Activated CD4-positive, alpha-beta T cell treated with anti-CD3 and anti-CD28 coated beads, Interleukin-2, amount 50 U/mL, for 24 hours (primary cell): ENCODE measurements around the gene TUBB2A.
"Not testable (repeated sequence)": the region's sequence is repeated elsewhere in the genome, so short reads cannot be mapped to it uniquely, and the experiment has no call there.

Experiments used
- DNase-seq, 2 donors: peaks; one replicate each; pipeline ENCODE4 v3.0.0-alpha.2; 2020; ENCODE audit warnings: low read depth in 1 of 2, low spot score in 1 of 2

TUBB2A gene

DNA sequence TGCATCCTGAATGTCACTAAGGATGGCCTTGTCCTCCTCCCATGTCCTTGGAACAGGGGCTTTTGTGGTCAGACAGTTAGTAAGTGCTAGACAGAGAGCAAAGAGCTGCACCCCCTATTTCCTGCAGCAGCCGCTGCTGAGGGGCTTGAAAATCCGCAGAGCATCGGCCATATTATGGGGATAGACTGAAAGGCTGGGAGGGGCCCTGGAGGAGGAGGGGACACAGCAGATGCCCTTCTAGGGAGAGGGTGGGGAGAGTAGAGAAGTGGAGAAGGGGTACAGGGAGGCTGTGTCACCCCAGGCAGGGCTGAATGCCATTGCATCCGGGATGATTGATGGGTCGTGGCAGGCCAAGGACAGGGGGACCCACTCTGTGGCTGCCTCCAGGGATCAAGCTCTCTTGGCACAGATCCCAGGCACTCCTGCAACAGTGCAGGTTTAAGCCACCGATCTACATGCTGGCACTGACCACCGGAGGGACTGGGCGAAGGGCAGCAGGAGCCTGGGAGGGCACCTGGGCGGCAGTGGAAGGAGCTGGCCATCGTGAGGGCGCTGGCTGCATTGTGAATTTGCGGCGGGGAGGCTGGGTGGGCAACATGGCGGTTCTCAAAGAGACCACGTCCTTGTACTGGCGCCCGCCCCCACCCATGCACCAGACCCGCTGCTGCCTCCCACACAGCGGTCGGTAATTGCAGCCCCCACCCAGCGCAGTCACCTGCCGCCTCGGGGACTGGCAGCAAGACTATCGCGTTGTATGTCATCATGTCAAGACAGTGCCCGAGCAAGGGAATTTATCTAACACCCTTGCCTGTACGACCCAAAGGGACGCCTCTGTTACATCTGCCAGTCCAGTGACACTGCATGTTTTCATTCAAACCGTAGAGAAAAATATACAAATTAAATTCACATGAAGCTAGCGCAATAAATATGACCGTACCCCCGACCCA lies 887 bp downstream of the TUBB2A start:
- not testable (repeated sequence) for DNase-seq

DNA sequence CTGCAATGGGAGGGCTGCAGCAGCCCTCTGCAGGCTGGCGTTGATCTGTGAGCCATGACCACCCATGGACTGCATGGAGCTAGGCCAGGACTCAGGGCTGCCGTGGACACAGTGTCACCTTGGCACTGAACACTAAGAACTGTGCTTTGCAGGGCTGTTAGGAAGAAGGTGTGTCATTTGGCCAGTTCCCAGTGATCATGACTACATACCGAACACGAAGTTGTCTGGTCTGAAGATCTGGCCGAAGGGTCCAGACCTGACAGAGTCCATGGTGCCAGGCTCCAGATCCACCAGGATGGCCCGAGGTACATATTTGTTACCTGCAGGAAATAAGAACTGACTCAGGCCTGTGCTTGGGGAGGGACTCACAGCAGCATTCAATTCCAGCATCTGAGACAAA lies 1.9 kb downstream of the TUBB2A start:
- DNase-seq: not testable (repeated sequence)

DNA sequence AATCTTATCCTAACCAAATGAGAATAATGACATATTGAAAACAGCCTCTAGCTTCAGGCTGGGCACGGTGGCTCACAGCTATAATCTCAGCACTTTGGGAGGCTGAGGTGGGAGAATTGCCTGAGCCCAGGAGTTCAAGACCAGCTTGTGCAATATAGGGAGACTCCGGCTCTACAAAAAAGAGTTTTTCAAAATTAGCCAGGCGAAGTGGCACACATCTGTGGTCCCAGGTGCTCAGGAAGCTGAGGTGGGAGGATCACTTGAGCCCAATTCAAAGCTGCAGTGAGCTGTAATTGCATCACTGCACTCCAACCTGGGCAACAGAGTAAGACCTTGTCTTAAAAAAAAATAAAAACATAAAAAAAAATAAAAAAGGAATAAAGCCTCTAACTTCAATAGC lies 4.7 kb downstream of the TUBB2A start:
- no peak for DNase-seq

DNA sequence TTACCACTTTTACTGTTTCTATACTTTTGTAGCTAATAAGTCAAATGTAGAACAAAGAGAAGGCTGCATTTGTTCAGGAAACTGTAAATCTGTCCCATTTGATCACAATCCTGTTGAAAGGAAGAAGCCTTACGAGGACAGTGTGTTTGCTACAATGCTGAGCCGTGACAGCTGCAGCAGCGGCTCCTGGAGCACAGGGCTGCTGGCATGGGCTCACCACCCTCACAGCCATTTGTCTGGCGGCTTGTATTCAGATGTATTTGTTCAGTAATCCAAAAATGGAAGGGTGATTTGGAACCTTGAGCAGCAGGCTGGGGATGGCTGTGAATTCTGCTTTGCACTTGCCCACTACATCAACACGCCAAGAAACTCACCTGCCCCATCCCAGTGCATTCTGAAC lies 5.7 kb downstream of the TUBB2A start:
- DNase-seq: no peak

DNA sequence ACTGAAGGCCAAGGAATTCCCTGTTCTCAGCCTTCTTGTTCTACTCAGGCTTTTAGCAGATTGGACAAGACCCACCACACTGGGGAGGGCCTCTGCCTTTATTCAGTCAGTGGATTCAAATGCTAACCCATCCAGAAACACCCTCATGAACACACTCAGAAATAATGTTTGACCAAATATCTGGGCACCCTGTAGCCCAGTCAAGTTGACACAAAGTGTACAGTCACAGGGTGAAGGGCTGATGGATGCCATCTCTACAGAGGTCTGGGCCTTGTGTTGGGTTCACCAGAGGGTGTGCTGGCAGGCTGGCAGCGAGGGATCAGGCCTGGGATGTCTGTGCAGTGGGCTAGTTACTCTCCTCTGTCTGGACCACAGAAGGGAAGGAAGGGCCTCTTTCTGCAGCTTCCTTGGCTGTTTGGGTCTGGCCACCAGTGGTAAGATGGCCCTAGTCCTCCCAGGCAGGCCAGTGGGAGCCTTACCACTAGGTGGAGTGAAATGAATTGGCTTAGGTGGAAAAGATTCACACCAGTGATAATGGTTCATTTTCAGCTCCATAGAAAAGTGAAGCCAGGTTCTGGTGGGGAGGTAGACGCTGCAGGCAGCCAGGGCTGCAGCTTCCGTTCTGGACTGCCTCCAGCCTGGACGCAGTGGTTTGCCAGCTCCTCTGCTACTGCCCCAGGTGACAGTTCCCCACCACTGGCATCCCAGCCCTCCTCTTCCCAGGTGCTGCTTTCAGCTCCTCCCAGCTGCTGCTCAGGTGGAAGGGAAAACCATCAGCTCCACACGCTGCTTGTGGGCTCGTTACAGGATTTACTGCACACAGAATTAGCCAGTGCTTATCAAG lies 9.2 kb downstream of the TUBB2A start:
- no peak for DNase-seq

DNA sequence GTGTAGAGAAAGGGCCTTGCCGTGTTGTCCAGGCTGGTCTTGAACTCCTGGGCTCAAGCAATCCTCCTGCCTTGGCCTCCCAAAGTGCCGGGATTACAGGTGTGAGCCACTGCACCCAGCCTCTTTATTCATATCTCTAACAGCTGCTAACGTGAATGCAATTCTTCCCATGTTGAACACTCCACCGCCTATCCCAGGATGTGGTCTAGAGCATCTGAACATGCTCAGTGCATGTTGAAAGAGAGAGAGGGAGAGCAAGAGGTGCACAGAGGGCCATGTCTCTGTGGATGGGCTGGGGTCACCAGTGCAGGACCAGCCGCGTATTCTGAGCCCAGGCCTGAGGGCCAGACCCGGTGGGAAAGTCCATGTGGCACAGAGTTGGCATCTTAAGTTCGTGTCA lies 12.8 kb downstream of the TUBB2A start:
- DNase-seq: no peak

DNA sequence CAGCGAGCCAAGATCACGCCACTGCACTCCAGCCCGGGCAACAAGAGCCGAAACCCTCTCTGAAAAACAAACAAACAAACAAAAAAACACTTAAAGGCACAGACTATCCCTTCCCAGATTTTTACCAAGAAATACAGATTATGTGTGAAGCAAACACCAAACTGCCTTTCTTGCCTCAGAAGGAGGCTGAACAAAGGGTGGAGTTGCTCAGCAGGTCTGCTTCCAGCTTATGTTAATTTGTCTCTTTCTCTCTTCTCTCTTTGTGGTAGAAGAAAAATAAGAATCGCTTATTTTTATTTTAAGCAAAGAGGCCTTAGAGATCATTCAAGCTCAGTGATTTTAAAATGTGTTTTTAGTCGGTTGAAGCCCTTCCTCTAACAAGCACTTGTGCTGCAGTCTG lies 14.2 kb downstream of the TUBB2A start:
- DNase-seq: no peak

DNA sequence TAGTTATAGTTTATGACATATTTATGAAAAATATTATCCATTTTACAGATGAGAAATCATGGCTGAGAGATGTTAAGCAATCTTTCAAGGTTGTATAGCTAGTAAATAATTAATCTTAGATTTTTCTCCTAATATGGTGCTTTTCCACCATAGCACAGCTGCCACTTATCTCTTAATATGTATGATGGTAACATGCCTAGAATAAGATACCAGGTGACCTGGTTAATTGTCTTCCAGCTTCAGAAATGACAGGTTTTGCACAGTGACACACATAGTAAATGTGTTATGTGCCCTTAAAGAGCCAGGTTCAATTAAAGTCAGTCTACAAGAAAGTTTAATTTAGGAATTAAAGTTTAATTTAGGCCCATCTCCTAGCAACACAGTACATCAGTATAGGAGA lies 14.8 kb downstream of the TUBB2A start:
- no peak for DNase-seq

DNA sequence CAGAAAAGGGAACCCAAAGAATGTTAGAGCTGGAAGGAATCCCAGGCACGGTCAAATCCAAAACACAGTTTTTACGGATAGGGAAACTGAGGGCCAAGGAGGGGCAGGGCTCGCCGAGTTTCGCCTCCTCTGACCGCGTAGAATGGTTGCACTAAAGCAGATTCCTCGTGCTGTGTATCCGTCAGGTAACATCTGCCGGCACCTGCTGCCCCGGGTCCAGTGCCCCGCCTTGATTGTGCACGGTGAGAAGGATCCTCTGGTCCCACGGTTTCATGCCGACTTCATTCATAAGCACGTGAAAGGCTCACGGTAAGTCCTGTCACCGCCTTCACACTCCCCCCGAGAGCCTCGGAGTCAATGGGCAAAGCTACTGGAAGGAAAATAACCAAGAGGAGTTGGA lies 17.1 kb downstream of the TUBB2A start:
- DNase-seq: no peak

DNA sequence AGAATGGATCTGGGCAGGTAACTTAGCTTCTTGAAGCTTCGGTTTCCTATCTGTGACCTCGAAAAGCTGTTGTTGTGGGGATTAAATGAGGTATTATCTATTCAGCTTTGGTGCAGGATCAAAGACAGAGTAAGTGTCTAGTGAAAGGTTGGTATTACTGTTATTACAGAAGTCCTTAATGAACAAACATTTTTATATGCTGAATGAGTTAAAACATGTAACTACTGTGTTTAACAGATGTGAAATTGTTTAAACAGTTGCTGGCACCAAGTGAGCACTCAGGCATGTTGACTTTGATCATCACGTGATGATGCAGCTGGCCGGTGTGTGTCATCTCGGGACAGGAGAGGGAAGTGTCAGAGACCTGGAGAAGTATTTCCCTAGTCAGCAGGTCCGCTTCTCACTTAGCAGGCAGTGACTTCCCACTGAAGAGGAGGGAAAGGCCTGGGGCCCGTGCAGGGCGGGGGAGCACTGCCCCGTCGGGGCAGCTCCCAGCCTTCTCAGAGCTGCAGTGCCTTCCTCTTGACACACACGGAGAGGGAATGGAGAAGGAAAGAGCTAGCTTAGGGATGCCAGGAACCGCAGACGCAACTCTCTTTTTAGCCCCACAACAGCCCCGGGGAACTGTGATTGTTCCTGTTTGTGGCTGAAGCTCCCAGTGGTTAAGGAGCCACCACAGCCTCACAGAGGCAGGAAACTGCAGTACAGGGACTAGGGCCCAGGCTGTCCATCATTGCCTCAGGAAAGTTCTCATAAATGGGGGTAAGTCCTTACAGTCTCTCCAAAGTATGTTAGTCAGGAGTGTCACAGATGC lies 18.0 kb downstream of the TUBB2A start:
- DNase-seq: no peak

DNA sequence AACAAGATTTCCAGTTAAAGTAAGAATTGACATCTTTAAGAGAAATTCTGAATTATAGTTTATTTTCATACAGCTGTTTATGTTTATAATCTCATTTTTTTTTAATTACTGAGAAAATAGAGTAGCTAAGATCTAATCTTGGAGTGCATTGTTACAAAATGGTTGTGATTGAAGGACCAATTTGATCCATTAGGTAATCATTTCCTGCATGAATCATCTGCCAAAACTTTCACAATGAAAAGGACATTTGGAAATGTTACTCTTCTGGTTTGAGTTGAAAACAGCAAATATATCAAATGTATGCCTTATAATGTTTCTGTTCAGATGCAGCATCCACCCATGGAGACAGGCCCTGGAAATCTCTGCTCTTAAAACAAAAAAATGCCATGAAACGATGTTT lies 19.0 kb downstream of the TUBB2A start:
- DNase-seq: no peak

DNA sequence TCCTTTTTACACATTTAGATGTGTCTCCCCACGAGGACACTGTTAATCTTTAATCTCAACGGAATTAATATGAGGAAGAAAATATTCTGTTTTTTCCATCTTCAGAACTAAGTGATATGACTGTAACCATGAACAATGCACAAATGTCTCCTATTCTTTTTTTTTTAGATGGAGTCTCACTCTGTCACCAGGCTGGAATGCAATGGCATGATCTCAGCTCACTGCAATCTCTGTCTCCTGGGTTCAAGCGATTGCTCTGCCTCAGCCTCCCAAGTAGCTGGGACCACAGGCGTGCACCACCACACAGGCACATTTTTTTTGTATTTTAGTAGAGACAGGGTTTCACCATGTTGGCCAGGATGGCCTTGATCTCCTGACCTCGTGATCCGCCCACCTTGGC lies 19.5 kb downstream of the TUBB2A start:
- DNase-seq: not testable (repeated sequence)

DNA sequence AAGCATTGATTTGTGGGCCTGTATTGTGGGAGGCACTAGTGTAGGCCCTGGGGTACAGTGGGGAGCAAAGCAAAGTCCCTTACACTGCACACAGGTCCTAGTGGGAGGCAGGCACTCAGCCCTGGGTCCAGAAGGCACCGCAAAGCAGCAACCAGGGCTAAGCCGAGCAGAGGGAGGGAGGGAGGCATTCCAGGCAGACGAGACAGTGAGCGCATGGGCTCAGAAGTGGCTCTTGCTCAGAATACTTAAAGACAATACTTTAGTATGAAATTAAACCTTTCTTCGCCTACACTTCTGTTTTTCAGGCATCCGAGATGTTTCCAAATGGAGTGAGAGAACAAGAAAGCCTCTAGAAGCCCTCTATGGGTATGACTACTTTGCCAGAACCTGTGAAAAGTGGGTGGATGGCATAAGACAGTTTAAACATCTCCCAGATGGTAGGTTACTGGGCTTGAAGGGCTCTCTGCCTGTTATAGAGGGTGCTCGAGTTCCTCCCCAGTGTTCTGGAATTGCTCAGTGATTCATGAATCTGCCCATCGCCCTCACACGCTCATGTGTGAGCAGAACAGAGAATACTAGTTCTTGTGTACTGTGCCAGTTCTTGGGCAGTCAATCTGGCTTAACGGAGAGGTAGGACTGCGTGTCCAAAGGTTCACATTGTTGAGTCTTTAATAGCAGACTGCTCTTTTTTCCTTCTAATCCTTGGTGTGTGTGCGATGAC lies 20.1 kb downstream of the TUBB2A start:
- no peak for DNase-seq

DNA sequence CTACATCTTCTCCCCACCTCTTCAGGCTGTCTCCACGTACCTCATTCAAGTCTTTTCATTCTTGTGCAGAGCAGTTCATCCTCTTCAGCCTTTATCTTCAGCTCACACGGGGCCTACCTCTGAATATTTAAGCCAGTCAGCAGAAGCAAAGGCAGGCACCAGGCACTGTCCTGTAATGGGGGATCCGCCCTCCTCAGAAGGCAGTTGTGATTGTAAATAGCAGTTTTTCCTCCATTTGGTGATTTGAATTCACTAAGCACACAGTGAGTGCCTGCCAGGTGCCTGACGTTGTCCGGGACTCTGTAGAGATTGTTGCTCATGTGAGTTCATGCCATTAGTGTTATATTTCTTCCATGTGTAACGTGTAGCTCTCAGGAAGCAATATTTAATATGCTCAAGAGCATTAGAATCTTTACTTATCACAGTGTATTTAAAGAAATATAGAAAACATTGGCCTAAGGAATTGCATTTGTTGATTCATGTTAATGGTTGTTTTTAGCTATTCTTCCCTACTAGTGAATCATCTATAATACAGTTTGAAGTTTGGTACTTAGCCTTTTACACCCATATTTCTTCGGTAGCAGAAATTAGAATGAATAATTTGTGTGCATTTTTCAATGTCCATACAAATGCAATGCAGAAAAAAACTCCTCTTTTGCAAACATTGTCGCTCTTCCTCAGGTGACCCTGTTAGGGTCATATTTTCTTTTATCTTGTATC lies 20.9 kb downstream of the TUBB2A start:
- no peak for DNase-seq

DNA sequence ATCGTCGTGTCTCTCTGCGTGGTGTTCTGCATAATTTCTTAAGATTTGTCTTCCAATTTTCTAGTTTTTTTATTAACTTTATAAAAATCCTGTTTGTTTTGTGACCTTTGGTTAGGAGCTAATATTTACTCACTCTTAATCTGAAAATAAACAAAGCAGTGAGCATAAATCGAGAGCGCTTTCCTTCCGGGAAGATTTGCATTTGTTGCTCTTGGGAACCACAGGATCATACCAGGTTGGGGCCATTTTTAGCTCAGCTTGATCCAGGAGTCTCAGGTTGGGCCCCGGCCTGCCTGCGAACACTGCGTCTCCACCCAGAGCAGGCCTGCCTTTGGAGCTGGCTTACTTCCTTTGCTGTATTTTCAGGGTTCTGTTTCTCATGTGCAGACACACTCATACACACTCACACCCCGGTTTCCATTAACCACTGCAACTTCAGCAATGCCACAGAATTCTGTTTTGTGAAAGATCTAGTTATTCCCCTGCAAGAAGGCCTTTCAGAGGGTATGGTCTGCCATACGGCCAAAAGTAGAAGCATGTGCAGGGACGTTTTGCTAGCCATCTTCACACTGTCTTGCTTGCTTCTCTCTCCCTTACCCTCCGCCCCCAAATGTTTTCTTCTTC lies 21.6 kb downstream of the TUBB2A start:
- no peak for DNase-seq

DNA sequence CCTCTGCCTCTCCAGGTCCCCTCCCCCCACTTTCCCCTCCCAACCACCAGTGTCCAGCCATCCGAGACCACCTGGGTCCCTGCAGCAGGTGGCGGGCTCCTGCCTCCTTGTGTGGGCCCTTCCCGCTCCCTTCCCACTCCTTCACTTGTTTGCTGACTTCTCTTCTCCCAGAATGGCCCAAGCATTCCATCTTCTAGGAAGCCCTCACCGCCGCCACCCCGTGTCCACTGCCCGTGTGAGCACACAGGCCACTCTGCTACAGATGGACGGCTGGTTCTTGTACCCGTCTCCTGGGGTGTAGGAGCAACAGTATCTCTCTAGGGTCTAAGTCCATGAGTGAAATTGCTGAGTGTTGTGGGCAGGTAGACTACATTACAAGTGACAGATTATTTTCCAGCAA lies 23.8 kb downstream of the TUBB2A start:
- DNase-seq: no peak

DNA sequence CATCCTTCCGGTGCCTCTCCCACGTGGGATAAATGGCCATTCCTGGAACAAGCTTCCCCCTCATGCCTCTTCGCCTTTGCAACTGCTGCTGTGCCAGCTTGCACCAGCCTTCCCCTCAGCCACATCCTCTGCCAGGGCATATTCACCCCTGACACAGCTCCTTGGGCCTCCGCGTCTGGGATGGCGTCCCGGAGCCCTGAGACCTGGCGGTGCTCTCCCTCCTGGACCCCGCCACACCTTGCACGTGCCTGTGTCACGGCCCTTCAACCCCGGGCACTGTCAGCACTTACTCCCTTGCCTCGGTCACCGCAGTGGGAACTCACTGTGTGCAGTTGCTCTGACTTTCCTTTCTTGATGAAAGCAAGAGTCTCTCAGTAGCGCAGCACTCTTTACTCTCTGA lies 25.6 kb downstream of the TUBB2A start:
- no peak for DNase-seq

DNA sequence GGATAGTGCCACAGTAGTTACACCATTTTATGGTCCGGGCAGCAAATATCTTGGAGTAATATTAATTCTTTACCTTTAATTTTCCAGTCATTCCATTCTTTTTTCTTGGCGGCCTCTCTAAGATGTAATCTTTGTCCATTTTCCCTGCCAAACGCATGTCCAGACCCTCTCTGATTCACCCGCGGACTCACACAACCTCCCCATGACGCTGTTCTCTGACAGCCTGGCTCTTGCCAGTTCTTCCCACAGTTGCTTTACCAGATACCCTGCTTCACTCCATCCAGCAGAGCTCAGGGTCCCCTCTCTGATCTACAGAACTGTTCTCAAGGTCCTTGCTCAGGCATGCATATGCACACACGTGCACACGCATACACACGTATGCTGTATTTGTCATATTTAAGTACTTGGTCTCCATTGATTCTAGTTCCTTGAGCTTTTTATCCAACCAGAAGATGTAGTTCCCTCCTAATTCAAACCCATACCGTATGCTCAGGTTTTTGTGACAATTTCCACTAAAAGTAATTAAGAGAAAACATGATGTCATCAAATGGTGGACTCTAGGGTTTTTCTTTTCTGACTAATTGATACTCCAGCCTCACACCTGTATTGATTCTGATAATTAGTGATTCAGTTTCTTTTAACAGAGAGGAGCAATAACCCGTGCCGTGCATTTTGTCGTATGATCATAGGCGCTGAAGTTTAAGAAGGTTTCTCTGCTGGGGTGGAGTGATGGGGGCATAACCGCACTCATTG lies 28.8 kb downstream of the TUBB2A start:
- DNase-seq: no peak

DNA sequence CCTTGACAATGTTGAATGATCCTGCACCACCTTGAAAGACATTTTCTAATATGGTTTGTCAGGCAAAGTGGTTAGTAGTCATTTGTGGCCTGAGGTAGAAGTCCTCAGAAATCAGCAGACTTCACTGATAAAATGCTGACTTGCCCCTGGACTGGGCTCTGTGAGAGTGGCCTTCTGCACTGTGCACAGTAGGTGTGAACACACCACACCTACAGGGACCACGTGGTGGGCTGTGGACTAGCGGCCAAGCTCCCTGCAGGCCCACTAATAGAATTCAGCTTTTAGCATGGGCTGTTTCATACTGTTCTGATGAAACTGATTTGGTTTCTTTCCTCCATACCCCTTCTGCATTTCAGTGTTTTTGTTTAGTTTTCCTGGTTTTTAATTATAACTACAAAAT lies 31.5 kb downstream of the TUBB2A start:
- no peak for DNase-seq
